BE2C (cell line): ENCODE measurements around the gene USP25.

Experiments used
- DNase-seq: peaks from one replicate; pipeline ENCODE4 v3.0.0-alpha.2; 2020
- H3K27me3 ChIP-seq: fragments of 250-450 bp; sonication (Bioruptor Pico); 2 replicates; pipeline ENCODE4 v1.5.1; 2020; ENCODE audit warnings: mild to moderate bottlenecking
- H3K36me3 ChIP-seq: fragments of 250-450 bp; sonication (Bioruptor Pico); 2 replicates; pipeline ENCODE4 v1.5.1; 2020; ENCODE audit warnings: mild to moderate bottlenecking
- H3K4me1 ChIP-seq: fragments of 250-450 bp; sonication (Bioruptor Pico); 2 replicates; pipeline ENCODE4 v1.5.1; 2020
- H3K4me3 ChIP-seq: 2 replicates; pipeline ENCODE4 v1.5.1; 2011; ENCODE audit warnings: low read depth, low read length
- H3K9me3 ChIP-seq: fragments of 250-450 bp; sonication (Bioruptor Pico); 2 replicates; pipeline ENCODE4 v1.5.1; 2020
- CTCF ChIP-seq: IDR thresholded peaks from 2 replicates; pipeline ENCODE4 v1.5.1; 2012; ENCODE audit warnings: mild to moderate bottlenecking, low read depth, low read length

Gene USP25

GRCh38 chr21:15751546-15751945 is 21.8 kb downstream of the USP25 start:
- H3K4me3 ChIP-seq: no peak overlapping the region
- no peak for DNase-seq
- no peaks in the 10 kb centered on the region for H3K36me3 ChIP-seq
- H3K27me3 ChIP-seq: no peaks in the 10 kb centered on the region
- TF ChIP-seq CTCF: no peak
- H3K4me1 ChIP-seq: peaks cover 4% of the 10 kb centered on the region
- H3K9me3 ChIP-seq: no peaks in the 10 kb centered on the region

GRCh38 chr21:15752763-15753407 is 23.1 kb downstream of the USP25 start:
- H3K4me3 ChIP-seq: no peak overlapping the region
- H3K36me3 ChIP-seq: no peaks in the 10 kb centered on the region
- no peaks in the 10 kb centered on the region for H3K27me3 ChIP-seq
- no peak for TF ChIP-seq CTCF
- no peak for DNase-seq
- no peaks in the 10 kb centered on the region for H3K9me3 ChIP-seq
- H3K4me1 ChIP-seq: peaks cover 4% of the 10 kb centered on the region

GRCh38 chr21:15753741-15754140 is 24.0 kb downstream of the USP25 start:
- DNase-seq: no peak
- Histone ChIP-seq H3K9me3 (no peaks in the 10 kb centered on the region), H3K36me3 (no peaks in the 10 kb centered on the region), H3K4me3 (no peak overlapping the region), H3K27me3 (no peaks in the 10 kb centered on the region), H3K4me1 (peaks cover 4% of the 10 kb centered on the region)
- no peak for TF ChIP-seq CTCF

GRCh38 chr21:15754640-15755039 is 24.9 kb downstream of the USP25 start:
- DNase-seq: no peak
- no peak for TF ChIP-seq CTCF
- Histone ChIP-seq H3K4me3 (no peak overlapping the region), H3K36me3 (no peaks in the 10 kb centered on the region), H3K4me1 (peaks cover 3% of the 10 kb centered on the region), H3K9me3 (no peaks in the 10 kb centered on the region), H3K27me3 (no peaks in the 10 kb centered on the region)

- no peaks in the 10 kb centered on the region for H3K4me1 ChIP-seq
These were observed 25.3 kb downstream of the USP25 start for GRCh38 chr21:15755125-15755524.

More at GRCh38 chr21:15755125-15755524, 25.3 kb downstream of the USP25 start:
- Histone ChIP-seq H3K36me3 (no peaks in the 10 kb centered on the region), H3K4me3 (no peak overlapping the region), H3K9me3 (no peaks in the 10 kb centered on the region), H3K27me3 (no peaks in the 10 kb centered on the region)
- DNase-seq: no peak
- TF ChIP-seq CTCF: no peak
